ENCODE results near the gene HOXA2.

The HOXA2 gene

GRCh38 chr7:27102581-27103442 lies at the start of gene HOXA2:
Gene HOXA2 (minus strand): TSS chr7:27102683. CDS start chr7:27102500, 183 bp downstream.
- DNase-seq = no peak
- in situ Hi-C loops (cut with MboI; ENCODE audit: low pct_unique_long_range_greater_than_20kb, low sequenced_read_pairs) = no loop called here

DNA sequence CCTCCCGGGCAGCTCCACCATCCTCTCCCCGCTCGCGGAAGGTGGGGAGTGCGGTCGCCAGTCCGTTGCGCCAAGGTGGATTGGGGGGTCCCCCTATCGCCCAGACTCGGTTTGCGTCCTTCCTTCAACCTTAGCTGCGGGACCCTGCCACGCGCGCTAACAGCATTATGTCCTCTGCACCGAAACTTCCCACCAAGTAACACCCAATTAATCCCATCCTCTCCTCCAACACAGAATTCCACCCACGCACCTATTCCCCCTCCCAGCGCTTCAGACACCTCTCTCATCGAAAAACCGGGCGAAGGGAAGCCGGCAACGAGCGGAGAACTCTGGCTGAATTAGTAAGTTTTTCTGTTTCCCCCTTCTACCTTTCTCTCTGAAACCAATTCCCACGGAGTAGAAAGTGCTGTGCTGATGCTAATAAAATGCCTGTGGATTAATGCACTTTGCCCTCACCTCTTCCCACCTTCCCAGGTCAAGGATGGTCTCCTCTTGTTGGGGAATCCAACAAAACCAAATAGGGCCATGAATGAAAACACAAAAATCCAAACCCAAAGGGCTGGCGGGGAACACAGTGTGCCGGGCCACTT lies 49.0 kb upstream of the HOXA2 start:
- DNase-seq = no peak
- in situ Hi-C loops (cut with MboI; ENCODE audit: low pct_unique_long_range_greater_than_20kb, low sequenced_read_pairs) = loop anchor here (10.0 to 25.0 kb wide), 2 partner anchors 297 to 1289 kb away; no protein-coding TSS in a partner anchor

DNA sequence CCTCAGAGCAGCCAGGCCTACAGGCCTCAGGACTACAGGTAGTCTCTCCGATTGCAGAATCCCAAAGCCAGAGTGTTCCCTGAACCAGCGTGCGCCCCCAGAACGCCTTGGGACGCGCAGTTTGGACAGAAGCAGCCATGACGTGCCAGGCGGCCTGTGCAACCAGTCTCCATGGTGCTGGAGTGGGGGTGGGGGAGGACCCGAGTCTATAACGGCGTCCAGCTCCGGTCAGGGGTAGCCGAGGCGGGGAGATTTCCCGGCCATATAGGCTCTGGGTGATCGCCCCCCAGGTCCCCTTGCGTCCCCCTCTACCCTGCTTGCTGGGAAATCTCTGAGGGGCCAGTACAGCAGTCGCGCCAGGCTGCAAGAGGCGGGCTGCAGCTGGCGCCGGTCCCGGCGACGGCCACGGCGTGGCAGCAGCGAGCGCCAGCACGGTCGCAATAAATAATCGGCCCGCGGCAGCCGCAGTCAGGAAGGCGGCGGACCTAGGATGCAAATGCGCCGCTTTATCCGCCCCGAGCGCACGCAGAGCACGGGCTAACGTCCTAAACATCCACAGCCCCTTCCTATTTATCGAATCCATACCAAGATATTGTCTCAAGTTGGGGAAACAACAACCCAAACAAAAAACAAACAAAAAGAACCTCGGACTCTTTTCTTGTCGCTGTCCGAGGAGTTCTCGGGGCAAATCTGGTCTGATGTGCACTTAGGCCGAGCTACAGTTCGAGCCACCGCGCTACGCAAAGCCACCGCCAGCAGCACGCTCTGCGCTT lies 48.3 kb upstream of the HOXA2 start:
- DNase-seq = peak; percentile 92
- in situ Hi-C loops (cut with MboI; ENCODE audit: low pct_unique_long_range_greater_than_20kb, low sequenced_read_pairs) = loop anchor here (10.0 to 25.0 kb wide), 2 partner anchors 296 to 1288 kb away; no protein-coding TSS in a partner anchor

DNA sequence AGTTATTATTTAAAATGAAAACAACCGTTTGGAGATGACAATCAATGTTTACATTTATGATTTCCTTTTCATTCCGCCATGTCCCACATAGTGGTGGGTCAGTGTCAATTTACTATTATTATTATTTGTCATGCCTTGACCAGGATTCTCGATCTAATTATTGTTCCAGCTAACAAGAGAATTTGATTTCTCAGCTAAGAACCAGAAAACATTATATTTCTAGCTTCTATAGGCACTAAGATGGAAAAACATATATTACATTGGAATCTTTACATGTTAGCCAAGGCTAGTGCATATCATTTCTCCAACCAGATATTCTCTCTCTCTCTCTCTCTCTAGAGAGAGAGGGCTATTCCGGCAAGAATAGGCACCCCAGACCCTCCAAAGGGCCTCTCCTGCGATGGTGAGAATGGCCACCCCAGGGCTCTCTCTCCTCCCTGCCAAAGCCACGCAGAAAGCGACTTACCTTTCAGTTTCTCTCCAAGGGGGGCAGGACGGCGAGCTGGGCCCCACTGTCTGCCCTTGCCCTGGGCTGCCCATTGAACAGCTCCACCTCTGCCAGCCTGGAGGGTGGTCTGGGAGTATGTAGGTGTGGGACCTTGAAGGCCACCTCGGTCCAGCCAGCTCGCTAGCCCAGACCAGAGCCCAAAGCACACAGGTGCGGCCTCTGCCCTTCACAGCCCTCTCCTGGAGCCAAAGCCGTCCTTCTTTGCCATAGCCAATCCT lies 47.5 kb upstream of the HOXA2 start:
- no peak for DNase-seq
- in situ Hi-C loops (cut with MboI; ENCODE audit: low pct_unique_long_range_greater_than_20kb, low sequenced_read_pairs) = loop anchor here (10.0 to 25.0 kb wide), 2 partner anchors 295 to 1288 kb away; no protein-coding TSS in a partner anchor

DNA sequence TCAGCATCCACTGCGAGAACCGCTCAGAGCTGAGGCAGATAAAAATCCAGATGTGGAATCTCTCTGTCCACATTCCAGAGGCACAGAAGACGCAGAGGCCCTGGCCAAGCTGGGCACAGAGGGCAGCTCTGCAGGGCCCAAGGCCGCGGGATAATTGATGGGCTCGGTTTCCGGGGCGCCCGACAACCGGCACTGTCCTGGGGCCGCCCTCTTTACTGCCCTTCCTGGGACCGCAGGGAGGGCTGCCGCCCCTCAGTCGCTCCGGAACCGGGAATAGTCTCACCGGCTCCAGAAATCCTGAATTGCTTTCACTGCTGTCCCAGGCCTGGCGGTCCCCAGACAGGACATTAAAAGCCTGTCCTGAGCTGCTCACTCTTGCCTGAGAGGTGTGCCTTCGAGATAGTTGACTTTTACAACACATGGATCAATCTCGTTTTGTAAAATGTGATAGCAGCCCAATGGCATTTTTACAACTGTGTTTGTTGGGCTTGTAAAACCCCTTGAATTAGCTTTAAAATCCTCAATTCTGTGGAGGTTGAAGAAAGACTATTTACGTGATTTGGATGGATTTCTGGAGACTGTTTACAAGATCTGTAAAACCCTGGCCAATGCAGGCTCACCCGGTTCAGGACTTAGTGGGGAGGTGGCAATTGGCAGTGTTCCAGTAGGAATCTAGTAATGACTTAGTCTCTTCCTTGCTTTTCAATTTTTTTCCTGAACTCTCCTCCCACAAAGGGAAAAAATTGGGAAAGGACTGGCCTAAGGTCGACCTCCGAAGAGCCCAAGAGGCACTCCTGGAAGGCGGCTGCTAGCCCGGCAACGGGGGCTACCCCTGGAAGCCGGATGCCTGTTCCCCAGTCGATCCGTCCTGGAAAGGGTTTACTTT lies 46.5 kb upstream of the HOXA2 start:
- DNase-seq = peak; percentile 37
- in situ Hi-C loops (cut with MboI; ENCODE audit: low pct_unique_long_range_greater_than_20kb, low sequenced_read_pairs) = no loop called here

DNA sequence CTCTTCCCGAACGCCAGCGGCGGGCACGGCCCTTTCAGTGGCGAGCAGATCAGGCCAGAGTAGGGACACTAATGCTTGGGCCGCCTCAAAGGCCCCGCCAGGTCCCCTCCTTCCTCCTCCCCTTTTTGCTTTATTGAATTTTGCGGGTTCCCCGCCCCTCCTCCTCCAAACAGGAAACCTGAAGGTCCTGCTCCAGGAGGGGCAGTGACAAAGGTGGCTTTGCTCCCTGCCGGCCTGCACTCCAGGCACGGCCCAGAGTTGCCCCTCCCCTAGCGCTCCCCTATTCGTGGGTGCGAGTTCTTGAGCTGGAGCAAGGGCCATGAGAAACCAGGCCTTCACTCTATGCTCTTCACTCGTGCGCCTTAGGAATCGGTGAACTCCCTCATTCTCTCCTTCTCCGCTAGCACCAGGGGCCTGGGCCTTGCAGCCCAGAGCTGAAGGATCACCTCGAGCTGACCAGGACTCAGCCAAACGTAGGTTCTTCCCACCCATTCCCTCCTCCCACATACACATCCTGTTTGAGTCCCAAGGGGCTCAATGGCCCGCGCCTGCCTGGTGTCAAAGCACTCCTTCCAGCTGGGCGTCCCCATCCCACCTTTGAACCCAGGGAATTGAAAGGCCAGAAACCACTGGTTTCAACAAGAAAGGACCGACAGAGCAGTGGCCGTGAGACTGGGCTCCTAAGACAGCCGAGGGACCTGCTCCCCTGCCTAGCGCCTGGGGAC lies 45.7 kb upstream of the HOXA2 start:
- peak; percentile 7 for DNase-seq
- in situ Hi-C loops (cut with MboI; ENCODE audit: low pct_unique_long_range_greater_than_20kb, low sequenced_read_pairs) = no loop called here

DNA sequence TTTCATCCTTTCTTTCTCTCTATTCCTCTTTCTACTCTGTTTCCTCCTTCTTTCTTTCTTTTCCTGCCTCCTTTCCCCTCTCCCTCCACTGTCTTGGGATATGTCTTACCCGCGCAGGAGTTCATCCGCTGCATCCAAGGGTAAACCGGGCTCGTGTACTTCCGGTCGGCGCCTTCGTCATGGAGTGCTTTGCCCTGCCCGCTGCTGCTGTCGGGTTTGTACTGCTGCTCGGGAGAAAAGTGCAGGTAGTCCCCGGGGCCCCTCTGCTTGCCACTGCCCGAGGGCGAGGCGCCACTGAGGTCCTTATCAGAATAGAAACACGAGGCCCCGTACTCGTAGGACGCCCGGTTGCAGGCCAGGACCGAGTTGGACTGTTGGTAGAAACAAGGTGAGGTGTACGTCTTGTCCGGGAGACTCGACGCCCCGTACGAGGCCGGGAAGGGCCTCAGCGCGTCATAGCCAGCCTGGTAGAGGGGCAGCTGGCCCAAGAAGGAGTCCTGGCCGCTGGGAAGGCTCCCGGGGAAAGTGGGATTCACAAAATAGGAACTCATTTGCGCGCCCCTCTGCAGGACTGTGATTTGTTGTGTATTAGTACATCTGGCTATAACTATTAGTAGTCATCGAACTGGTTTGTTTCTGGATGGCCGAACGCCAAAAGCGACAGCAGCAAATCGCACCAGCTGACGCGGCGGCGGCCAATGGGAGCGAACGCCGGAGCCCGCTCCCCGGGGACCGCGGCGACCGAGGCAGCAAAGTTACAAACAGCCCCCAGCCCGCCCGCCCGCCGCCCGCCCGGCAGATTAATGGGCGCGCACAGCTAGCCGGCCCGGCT lies 44.9 kb upstream of the HOXA2 start, which contains the start of gene HOXA6:
Gene HOXA6, minus strand, starts transcription at position 576 of the 832 bp plus-strand sequence. Its CDS starts 25 bp downstream, at position 551.
- in situ Hi-C loops (cut with MboI; ENCODE audit: low pct_unique_long_range_greater_than_20kb, low sequenced_read_pairs) = no loop called here
- DNase-seq = no peak

GRCh38 chr7:27146491-27147198 lies 44.2 kb upstream of the HOXA2 start:
- in situ Hi-C loops (cut with MboI; ENCODE audit: low pct_unique_long_range_greater_than_20kb, low sequenced_read_pairs) = no loop called here
- no peak for DNase-seq

GRCh38 chr7:27145914-27146412 lies 43.5 kb upstream of the HOXA2 start:
- in situ Hi-C loops (cut with MboI; ENCODE audit: low pct_unique_long_range_greater_than_20kb, low sequenced_read_pairs) = no loop called here
- DNase-seq = no peak

DNA sequence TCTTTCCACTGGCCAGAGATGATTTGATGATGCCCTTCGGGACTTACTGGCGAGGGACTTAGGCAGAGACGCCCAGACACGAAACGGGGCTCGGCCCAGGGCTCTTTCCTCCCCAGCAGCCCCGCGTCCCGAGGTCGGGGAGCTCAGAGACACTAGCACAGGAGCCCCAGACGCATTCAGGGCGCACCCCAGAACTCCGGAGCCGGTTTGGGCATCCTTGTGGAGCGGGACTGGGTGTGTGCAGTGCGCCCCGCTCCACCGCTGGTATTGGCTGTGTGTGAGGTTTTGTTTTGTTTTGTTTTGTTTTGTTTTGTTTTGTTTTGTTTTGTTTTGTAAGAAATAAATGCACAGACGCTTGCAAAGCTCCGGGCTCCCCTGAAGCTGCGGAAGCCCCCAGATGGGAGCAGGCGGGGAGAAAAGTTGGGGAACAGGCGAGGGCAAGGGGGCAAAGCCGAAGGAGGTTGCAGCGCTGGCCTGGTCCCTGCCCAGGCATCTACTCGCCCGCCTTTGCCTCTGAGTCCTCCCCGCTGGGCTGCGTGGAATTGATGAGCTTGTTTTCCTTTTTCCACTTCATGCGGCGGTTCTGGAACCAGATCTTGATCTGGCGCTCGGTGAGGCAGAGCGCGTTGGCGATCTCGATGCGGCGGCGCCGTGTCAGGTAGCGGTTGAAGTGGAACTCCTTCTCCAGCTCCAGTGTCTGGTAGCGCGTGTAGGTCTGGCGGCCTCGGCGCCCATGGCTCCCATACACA lies 42.9 kb upstream of the HOXA2 start:
- DNase-seq = no peak
- in situ Hi-C loops (cut with MboI; ENCODE audit: low pct_unique_long_range_greater_than_20kb, low sequenced_read_pairs) = no loop called here

- in situ Hi-C loops (cut with MboI; ENCODE audit: low pct_unique_long_range_greater_than_20kb, low sequenced_read_pairs) = no loop called here
- DNase-seq = no peak
Measured at GRCh38 chr7:27144781-27145164, 42.3 kb upstream of the HOXA2 start.

DNA sequence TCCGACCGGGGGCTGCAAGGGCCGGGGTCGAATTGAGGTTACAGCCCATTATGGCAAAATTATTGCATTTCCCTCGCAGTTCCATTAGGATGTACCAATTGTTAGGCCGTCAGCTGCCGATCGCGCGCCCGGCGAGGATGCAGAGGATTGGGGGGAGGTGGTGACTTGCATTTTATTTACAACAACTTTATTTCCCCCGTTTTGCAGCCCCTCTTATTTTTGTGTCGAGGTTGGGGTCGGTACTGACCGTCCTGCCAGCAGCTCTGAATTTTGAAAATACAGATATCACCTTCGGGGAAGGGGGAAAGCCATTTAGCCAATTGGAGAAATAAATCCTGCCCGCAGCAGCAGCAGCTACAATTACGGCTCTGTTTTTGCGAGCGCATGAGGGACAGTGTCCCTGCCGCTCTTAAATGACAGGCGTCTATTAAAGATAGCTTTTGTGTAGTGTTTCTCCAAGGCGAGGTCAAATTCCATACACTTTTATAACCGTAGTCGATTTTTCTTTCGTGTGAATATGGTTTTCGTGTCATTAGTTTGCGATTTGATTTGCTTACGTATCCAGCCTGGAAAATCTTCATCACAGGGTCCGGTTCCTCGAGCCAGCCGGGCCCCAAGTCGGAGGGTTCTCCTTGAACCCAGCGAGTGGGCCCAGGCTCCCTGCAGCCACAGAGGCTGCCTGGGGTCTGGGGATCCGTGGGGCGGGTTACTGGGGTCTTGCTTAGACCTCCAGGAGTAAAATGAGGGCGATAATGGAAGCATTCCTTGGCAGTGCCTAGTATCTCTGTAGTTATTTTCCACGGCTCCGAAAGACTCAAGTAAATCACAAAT lies 41.7 kb upstream of the HOXA2 start:
- no peak for DNase-seq
- in situ Hi-C loops (cut with MboI; ENCODE audit: low pct_unique_long_range_greater_than_20kb, low sequenced_read_pairs) = no loop called here

DNA sequence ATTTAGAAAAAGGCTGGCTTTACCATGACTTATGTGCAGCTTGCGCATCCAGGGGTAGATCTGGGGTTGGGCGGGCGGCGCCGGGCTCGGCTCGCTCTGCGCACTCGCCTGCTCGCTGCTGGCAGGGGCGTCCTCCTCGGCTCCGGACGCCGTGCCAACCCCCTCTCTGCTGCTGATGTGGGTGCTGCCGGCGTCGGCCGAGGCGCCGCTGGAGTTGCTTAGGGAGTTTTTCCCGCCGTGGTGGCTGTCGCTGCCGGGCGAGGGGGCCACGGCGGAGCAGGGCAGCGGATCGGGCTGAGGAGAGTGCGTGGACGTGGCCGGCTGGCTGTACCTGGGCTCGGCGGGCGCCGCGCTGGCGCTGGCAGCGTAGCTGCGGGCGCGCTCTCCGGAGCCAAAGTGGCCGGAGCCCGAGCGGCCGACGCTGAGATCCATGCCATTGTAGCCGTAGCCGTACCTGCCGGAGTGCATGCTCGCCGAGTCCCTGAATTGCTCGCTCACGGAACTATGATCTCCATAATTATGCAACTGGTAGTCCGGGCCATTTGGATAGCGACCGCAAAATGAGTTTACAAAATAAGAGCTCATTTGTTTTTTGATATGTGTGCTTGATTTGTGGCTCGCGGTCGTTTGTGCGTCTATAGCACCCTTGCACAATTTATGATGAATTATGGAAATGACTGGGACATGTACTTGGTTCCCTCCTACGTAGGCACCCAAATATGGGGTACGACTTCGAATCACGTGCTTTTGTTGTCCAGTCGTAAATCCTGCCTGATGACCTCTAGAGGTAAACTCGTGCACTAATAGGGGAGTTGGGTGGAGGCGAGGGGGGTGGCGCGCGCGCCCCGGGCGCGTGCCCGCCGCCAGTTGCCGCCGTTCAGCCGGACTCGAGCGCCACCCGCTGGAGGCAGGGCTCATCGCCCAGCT lies 40.8 kb upstream of the HOXA2 start, which contains the start of gene HOXA5:
Gene HOXA5, minus strand, starts transcription at position 659 of the 927 bp plus-strand sequence. Its CDS starts 74 bp downstream, at position 585.
- in situ Hi-C loops (cut with MboI; ENCODE audit: low pct_unique_long_range_greater_than_20kb, low sequenced_read_pairs) = no loop called here

More for the DNA sequence above, 40.8 kb upstream of the HOXA2 start, which contains the start of gene HOXA5:
- DNase-seq = no peak
